K562 (cell line): ENCODE data around the gene ABR. TPM values are rescaled to one million over a fixed set of nuclear protein-coding genes. Genes with fewer than 3 reads are reported as not detected.

Source experiments
- ATAC-seq: fragments of 200-7000 bp; cut with Tn5 transposase; 3 replicates; pipeline ENCODE4 v1.9.1; 2020; ENCODE audit warnings: moderate library complexity
- BruUV-seq: library from RNA; stranded (reverse); fragments of 400-500 nt; replicated peaks from 2 replicates; lab custom pipeline; 2021; lab: Mats Ljungman, UMichigan
- CTCF ChIA-PET: fragments of 300-600 bp; formaldehyde crosslinking; extraction: SDS; loops from one replicate; lab custom pipeline; 2021; ENCODE audit warnings: low intra/inter-chr PET ratio; lab: Yijun Ruan, JAX
- POLR2A ChIA-PET: fragments of 300-600, 350-650 bp; sonication (Branson Sonifier 250); formaldehyde crosslinking; extraction: SDS; loops from one replicate; lab custom pipeline; 2021; ENCODE audit warnings: antibody characterized with exemption, inconsistent platforms; lab: Yijun Ruan, JAX
- DNase-seq, 4 experiments: peaks; one replicate each; pipeline versions ENCODE4 v3.0.0 to v3.0.0-alpha.2; 2011 to 2018; ENCODE audit warnings: low spot score in 3 of 4, mixed read lengths in 3 of 4; ENCODE audit errors: extremely low read depth in 1 of 4
- FAIRE-seq: peaks from 2 replicates; lab custom pipeline; 2011; peaks lifted over from hg19 to GRCh38; lab: Jason Lieb, UNC
- H2AFZ ChIP-seq: 2 replicates; pipeline ENCODE4 v1.6.0; 2011; ENCODE audit warnings: low read depth, low read length, control low read depth, inconsistent platforms
- H3K27ac ChIP-seq: fragments of 200-600 bp; 3 replicates; pipeline ENCODE4 v1.8.0; 2011; ENCODE audit warnings: low read depth, mild to moderate bottlenecking, control low read depth, inconsistent platforms, low read length, moderate library complexity, mixed read lengths; ENCODE audit errors: extremely low read depth
- H3K27me3 ChIP-seq, 2 experiments: fragments of 300-600 bp in 1 of 2; 2 replicates in 1 of 2; 3 replicates in 1 of 2; pipeline versions ENCODE4 v1.6.0 to v1.8.0; 2011; ENCODE audit warnings: inconsistent platforms in 2 of 2, low read length in 2 of 2, mild to moderate bottlenecking in 1 of 2, mixed read lengths in 1 of 2, moderate library complexity in 1 of 2; ENCODE audit not compliant: control insufficient read depth in 2 of 2, insufficient read depth in 2 of 2
- H3K36me3 ChIP-seq: fragments of 300-600 bp; 3 replicates; pipeline ENCODE4 v1.8.0; 2011; ENCODE audit warnings: mild to moderate bottlenecking, low read length, inconsistent platforms; ENCODE audit not compliant: control insufficient read depth, insufficient read depth
- H3K4me1 ChIP-seq, 2 experiments: fragments of 200-600 bp in 1 of 2; replicated peaks in 1 of 2; 2 replicates in 1 of 2; 3 replicates in 1 of 2; pipeline versions ENCODE4 v1.5.1 to v1.8.0; 2011; ENCODE audit warnings: inconsistent platforms in 2 of 2, low read length in 2 of 2, mild to moderate bottlenecking in 1 of 2, mixed read lengths in 1 of 2, moderate library complexity in 1 of 2; ENCODE audit not compliant: control insufficient read depth in 2 of 2, insufficient read depth in 2 of 2
- H3K4me2 ChIP-seq: 2 replicates; pipeline ENCODE4 v1.6.1; 2011; ENCODE audit warnings: low read length, control low read depth, inconsistent platforms, mixed read lengths; ENCODE audit not compliant: insufficient read depth
- H3K4me3 ChIP-seq: fragments of 200-600 bp; sonication (generic), shearing (Covaris generic); 2 replicates; pipeline ENCODE4 v1.5.1; 2016; ENCODE audit warnings: control low read depth, inconsistent platforms
- H3K79me2 ChIP-seq: fragments of 200-600 bp; 3 replicates; pipeline ENCODE4 v1.8.0; 2011; ENCODE audit warnings: low read length, inconsistent platforms; ENCODE audit not compliant: control insufficient read depth, insufficient read depth
- H3K9ac ChIP-seq, 2 experiments: 2 replicates each; pipeline versions ENCODE4 v1.6.0 to v1.6.1; 2011; ENCODE audit warnings: low read depth in 2 of 2, low read length in 2 of 2, control low read depth in 1 of 2, inconsistent platforms in 1 of 2, mild to moderate bottlenecking in 1 of 2, mixed read lengths in 1 of 2; ENCODE audit not compliant: insufficient read depth in 1 of 2
- H3K9me1 ChIP-seq: one replicate; pipeline ENCODE4 v1.6.0; 2011; ENCODE audit warnings: inconsistent platforms, mild to moderate bottlenecking, low read length, moderate library complexity; ENCODE audit not compliant: control insufficient read depth, insufficient read depth
- H3K9me3 ChIP-seq: replicated peaks from 2 replicates; pipeline ENCODE4 v1.5.1; 2011; ENCODE audit warnings: low read depth, low read length, inconsistent platforms; ENCODE audit not compliant: control insufficient read depth, insufficient read depth
- H4K20me1 ChIP-seq: replicated peaks from 2 replicates; pipeline ENCODE4 v1.6.1; 2011; ENCODE audit warnings: low read length, inconsistent platforms, mixed read lengths; ENCODE audit not compliant: control insufficient read depth, insufficient read depth
- CC2D1A ChIP-seq: fragments of 450-650 bp; IDR thresholded peaks from 2 replicates; pipeline ENCODE4 v1.6.1; 2017; ENCODE audit warnings: mild to moderate bottlenecking
- CCNT2 ChIP-seq: IDR thresholded peaks from 2 replicates; pipeline ENCODE4 v1.6.1; 2011; ENCODE audit warnings: borderline replicate concordance, low read depth, mild to moderate bottlenecking, moderate library complexity, mixed read lengths, low read length; ENCODE audit not compliant: insufficient read length; ENCODE audit errors: extremely low read depth
- HNRNPLL ChIP-seq: fragments of 200-400 bp; formaldehyde crosslinking; IDR thresholded peaks from 2 replicates; pipeline ENCODE4 v1.6.1; 2017; ENCODE audit warnings: low read length, low read depth, mild to moderate bottlenecking; ENCODE audit not compliant: poor library complexity, severe bottlenecking
- KLF13 ChIP-seq: fragments of 450-650 bp; IDR thresholded peaks from 2 replicates; pipeline ENCODE4 v1.6.1; 2016; ENCODE audit warnings: missing genetic modification characterization, low read depth, mild to moderate bottlenecking, missing compliant biosample characterization, moderate library complexity, borderline replicate concordance
- MAFF ChIP-seq: IDR thresholded peaks from 2 replicates; pipeline ENCODE4 v1.6.1; 2012; ENCODE audit warnings: low read length, improper control_type of control experiment
- MAFK ChIP-seq: IDR thresholded peaks from 2 replicates; pipeline ENCODE4 v1.6.1; 2011; ENCODE audit warnings: low read length, improper control_type of control experiment
- MCM3 ChIP-seq: fragments of 450-650 bp; IDR thresholded peaks from 2 replicates; pipeline ENCODE4 v1.6.1; 2016
- U2AF2 ChIP-seq: fragments of 200-400 bp; formaldehyde crosslinking; optimal IDR thresholded peaks from 2 replicates; pipeline ENCODE3; 2017; ENCODE audit warnings: low read depth, mild to moderate bottlenecking, low read length
- ZNF134 ChIP-seq: fragments of 250-450 bp; sonication (Bioruptor Pico); conservative IDR thresholded peaks from 2 replicates; pipeline ENCODE4 v1.4.0; 2020
- ZNF584 ChIP-seq: fragments of 200-800 bp; sonication (Bioruptor generic); IDR thresholded peaks from 2 replicates; pipeline ENCODE4 v1.6.1; 2016; ENCODE audit warnings: low read depth, mild to moderate bottlenecking, missing genetic modification characterization, missing compliant biosample characterization
- WGBS: fragments of 100-300 bp; shearing (Covaris generic); methylation state at CpG from one replicate; pipeline ENCODE4 v1.1.6; 2016; ENCODE audit warnings: low coverage, mixed read lengths; ENCODE audit not compliant: insufficient coverage; ENCODE audit errors: missing lambda C conversion rate; 5-methylcytosine and 5-hydroxymethylcytosine counted together
- in situ Hi-C: fragments of 300-500 bp; cut with MboI; formaldehyde crosslinking; loops from 4 replicates; pipeline ENCODE4 v1.15.0; 2018; ENCODE audit warnings: inconsistent platforms, mixed read lengths
- intact Hi-C: fragments of 100-400 bp; cut with micrococcal nuclease; formaldehyde crosslinking; loops from 2 replicates; pipeline ENCODE4 v1.14.2; 2022
- polyA plus RNA-seq, 8 experiments: library from polyadenylated mRNA; depleted of rRNA in 4 of 8; stranded (reverse) in 5 of 8; unstranded in 3 of 8; fragments of >200 nt; fragmentation: Nextera tagmentation in 2 of 8; fragmentation: Illumina TruSeq in 1 of 8; extraction: Ambion mirVana in 2 of 8; extraction: Trizol in 1 of 8; gene quantifications; 2 replicates each; pipeline versions ENCODE4 v1.2.1 to v1.2.3, GENCODE V29; 2011 to 2014; ENCODE audit warnings: inconsistent platforms in 1 of 8, missing spikeins in 1 of 8
- total RNA-seq, 7 experiments: library from RNA; depleted of rRNA in 6 of 7; stranded (reverse); fragments of >200 nt in 6 of 7; fragmentation: Illumina TruSeq in 2 of 7; extraction: Trizol in 2 of 7; gene quantifications; 2 replicates each; pipeline versions ENCODE4 v1.2.1 to v1.2.3, GENCODE V29; 2011 to 2021; ENCODE audit warnings: low replicate concordance in 1 of 7
- TF ChIP-seq, protein P1 (sequence below), 2 experiments: IDR thresholded peaks; 2 replicates each; pipeline ENCODE4 v1.6.1; 2012; ENCODE audit warnings: improper control_type of control experiment in 2 of 2, low read depth in 2 of 2, low read length in 2 of 2, borderline replicate concordance in 1 of 2
- TF ChIP-seq, protein P2 (sequence below): sonication (generic); formaldehyde crosslinking; IDR thresholded peaks from 2 replicates; pipeline ENCODE4 v1.8.0; 2022; ENCODE audit warnings: mild to moderate bottlenecking, missing genetic modification reagents, borderline replicate concordance
- TF ChIP-seq, protein P3 (sequence below): fragments of 450-650 bp; IDR thresholded peaks from 2 replicates; pipeline ENCODE4 v1.6.1; 2017; ENCODE audit warnings: antibody characterized with exemption
- TF ChIP-seq, protein P4 (sequence below): fragments of 250-450 bp; sonication (Bioruptor Pico); IDR thresholded peaks from 2 replicates; pipeline ENCODE4 v1.5.0; 2022; ENCODE audit warnings: mild to moderate bottlenecking

ABR gene
- total and polyA plus RNA-seq, 9 of the 15 experiments (the other 6 are each of a cell fraction or from before 2014, with no cell fraction given) = 0.07 to 1.6 (median 0.37) TPM; not detected in 1

DNA sequence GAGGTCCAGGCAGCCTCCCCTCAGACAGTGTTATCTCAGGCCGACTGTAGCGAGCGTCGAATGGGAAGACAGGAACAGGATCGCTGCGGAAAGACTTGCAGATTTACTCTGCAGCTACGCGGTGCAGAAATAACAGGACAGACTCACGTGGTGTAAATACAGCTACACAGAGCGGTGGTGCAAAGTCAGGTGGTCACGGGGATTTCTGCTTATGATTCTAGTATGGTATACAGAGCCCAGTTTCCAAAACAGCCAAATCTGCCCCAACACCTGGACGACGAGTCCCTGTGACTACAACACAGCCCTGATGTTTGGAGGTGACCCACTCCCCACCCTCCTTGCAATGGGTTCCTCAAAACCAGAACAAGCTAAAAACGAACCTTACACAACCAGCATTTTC, 40.6 kb upstream of the ABR start:
- Histone ChIP-seq H3K27ac (no peak overlapping the region), H4K20me1 (no peaks in the 10 kb centered on the region), H3K27me3 (peaks cover 23 to 40% of the 10 kb centered on the region in 2 experiments), H3K4me1 (no peaks in the 10 kb centered on the region; a peak in 1 of 5 replicates), H3K4me3 (no peak overlapping the region), H3K9me3 (no peaks in the 10 kb centered on the region), H3K79me2 (no peaks in the 10 kb centered on the region), H2AFZ (no peak overlapping the region), H3K9me1 (no peaks in the 10 kb centered on the region), H3K4me2 (no peak overlapping the region), H3K36me3 (no peaks in the 10 kb centered on the region), H3K9ac (no peak overlapping the region)
- in situ Hi-C loops (no loop called here), intact Hi-C loops (no loop called here)
- no TSS peak for BruUV-seq
- POLR2A ChIA-PET = no interaction called here
- FAIRE-seq (no peak), ATAC-seq (no peak), DNase-seq (no peak)
- WGBS = 2% methylated on average over 11 of the region's 14 CpGs
- CTCF ChIA-PET = no interaction called here
- no peak for TF ChIP-seq HNRNPLL
- TF ChIP-seq MAFK = no peak
- TF ChIP-seq, protein P1, sequence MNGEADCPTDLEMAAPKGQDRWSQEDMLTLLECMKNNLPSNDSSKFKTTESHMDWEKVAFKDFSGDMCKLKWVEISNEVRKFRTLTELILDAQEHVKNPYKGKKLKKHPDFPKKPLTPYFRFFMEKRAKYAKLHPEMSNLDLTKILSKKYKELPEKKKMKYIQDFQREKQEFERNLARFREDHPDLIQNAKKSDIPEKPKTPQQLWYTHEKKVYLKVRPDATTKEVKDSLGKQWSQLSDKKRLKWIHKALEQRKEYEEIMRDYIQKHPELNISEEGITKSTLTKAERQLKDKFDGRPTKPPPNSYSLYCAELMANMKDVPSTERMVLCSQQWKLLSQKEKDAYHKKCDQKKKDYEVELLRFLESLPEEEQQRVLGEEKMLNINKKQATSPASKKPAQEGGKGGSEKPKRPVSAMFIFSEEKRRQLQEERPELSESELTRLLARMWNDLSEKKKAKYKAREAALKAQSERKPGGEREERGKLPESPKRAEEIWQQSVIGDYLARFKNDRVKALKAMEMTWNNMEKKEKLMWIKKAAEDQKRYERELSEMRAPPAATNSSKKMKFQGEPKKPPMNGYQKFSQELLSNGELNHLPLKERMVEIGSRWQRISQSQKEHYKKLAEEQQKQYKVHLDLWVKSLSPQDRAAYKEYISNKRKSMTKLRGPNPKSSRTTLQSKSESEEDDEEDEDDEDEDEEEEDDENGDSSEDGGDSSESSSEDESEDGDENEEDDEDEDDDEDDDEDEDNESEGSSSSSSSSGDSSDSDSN (IDR thresholded peaks at IDR 0.05; ENCODE audit: borderline replicate concordance in 1 of 2, low read depth in 2 of 2, low read length in 2 of 2) = no peak
- no peak for TF ChIP-seq CC2D1A
- no peak for TF ChIP-seq KLF13 (tag)
- TF ChIP-seq, protein P2, sequence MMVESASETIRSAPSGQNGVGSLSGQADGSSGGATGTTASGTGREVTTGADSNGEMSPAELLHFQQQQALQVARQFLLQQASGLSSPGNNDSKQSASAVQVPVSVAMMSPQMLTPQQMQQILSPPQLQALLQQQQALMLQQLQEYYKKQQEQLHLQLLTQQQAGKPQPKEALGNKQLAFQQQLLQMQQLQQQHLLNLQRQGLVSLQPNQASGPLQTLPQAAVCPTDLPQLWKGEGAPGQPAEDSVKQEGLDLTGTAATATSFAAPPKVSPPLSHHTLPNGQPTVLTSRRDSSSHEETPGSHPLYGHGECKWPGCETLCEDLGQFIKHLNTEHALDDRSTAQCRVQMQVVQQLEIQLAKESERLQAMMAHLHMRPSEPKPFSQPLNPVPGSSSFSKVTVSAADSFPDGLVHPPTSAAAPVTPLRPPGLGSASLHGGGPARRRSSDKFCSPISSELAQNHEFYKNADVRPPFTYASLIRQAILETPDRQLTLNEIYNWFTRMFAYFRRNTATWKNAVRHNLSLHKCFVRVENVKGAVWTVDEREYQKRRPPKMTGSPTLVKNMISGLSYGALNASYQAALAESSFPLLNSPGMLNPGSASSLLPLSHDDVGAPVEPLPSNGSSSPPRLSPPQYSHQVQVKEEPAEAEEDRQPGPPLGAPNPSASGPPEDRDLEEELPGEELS (CRISPR knock-in tag) = no peak
- no peak for TF ChIP-seq ZNF134 (CRISPR knock-in tag)
- TF ChIP-seq CCNT2 = no peak
- TF ChIP-seq, protein P3, sequence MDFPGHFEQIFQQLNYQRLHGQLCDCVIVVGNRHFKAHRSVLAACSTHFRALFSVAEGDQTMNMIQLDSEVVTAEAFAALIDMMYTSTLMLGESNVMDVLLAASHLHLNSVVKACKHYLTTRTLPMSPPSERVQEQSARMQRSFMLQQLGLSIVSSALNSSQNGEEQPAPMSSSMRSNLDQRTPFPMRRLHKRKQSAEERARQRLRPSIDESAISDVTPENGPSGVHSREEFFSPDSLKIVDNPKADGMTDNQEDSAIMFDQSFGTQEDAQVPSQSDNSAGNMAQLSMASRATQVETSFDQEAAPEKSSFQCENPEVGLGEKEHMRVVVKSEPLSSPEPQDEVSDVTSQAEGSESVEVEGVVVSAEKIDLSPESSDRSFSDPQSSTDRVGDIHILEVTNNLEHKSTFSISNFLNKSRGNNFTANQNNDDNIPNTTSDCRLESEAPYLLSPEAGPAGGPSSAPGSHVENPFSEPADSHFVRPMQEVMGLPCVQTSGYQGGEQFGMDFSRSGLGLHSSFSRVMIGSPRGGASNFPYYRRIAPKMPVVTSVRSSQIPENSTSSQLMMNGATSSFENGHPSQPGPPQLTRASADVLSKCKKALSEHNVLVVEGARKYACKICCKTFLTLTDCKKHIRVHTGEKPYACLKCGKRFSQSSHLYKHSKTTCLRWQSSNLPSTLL = no peak
- TF ChIP-seq ZNF584 = no peak
- TF ChIP-seq, protein P4, sequence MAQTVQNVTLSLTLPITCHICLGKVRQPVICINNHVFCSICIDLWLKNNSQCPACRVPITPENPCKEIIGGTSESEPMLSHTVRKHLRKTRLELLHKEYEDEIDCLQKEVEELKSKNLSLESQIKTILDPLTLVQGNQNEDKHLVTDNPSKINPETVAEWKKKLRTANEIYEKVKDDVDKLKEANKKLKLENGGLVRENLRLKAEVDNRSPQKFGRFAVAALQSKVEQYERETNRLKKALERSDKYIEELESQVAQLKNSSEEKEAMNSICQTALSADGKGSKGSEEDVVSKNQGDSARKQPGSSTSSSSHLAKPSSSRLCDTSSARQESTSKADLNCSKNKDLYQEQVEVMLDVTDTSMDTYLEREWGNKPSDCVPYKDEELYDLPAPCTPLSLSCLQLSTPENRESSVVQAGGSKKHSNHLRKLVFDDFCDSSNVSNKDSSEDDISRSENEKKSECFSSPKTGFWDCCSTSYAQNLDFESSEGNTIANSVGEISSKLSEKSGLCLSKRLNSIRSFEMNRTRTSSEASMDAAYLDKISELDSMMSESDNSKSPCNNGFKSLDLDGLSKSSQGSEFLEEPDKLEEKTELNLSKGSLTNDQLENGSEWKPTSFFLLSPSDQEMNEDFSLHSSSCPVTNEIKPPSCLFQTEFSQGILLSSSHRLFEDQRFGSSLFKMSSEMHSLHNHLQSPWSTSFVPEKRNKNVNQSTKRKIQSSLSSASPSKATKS = no peak
- no peak for TF ChIP-seq MCM3
- no peak for TF ChIP-seq MAFF
- no peak for TF ChIP-seq U2AF2
